ENCODE results near the gene TMTC2.

DNA sequence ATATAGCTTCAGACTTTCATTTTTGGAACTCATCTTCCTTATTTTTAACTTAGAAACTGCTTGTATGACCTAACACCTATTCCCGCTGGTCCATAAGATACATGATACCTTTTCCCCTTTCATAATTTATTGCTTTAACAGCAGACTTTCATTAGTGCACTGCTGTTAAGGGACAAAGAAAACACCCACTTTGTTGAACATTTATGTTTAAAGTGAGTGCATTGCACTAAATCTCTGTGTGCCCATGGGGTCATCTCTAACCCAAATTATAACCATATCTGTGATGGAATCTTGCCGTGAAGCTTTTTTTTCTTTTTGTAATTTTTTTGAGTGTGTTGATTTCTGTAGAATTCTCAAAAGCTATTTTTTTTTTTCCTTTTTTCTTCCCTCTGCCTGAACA, 261.8 kb downstream of the TMTC2 start:
- TF ChIP-seq GATA2 (IDR thresholded peaks at IDR 0.05; ENCODE audit: low read depth, low read length) (no peak), GATA3 (IDR thresholded peaks at IDR 0.05; ENCODE audit: low read depth, low read length) (no peak)
